Muscle layer of duodenum (tissue), 2 donors: ENCODE results near the gene RABGGTA.

Experiments
- H3K27ac ChIP-seq: one replicate; pipeline ENCODE4 v1.7.0; 2013; ENCODE audit warnings: mild to moderate bottlenecking, low read length
- H3K27me3 ChIP-seq: one replicate; pipeline ENCODE4 v1.7.0; 2013; ENCODE audit warnings: low read depth, mild to moderate bottlenecking, control low read depth, low read length
- H3K36me3 ChIP-seq, 2 donors: one replicate each; pipeline ENCODE4 v1.7.0; 2013; ENCODE audit warnings: low read length in 2 of 2, control low read depth in 1 of 2, mild to moderate bottlenecking in 1 of 2; ENCODE audit not compliant: insufficient read depth in 2 of 2, control insufficient read depth in 1 of 2
- H3K4me1 ChIP-seq, 2 donors: one replicate each; pipeline ENCODE4 v1.7.0; 2013; ENCODE audit warnings: low read length in 2 of 2, mild to moderate bottlenecking in 2 of 2, control low read depth in 1 of 2, moderate library complexity in 1 of 2; ENCODE audit not compliant: insufficient read depth in 2 of 2, control insufficient read depth in 1 of 2
- H3K4me3 ChIP-seq, 2 donors: one replicate each; pipeline ENCODE4 v1.7.0; 2013; ENCODE audit warnings: low read length in 2 of 2, low read depth in 1 of 2, mild to moderate bottlenecking in 1 of 2
- H3K9me3 ChIP-seq, 2 donors: one replicate each; pipeline ENCODE4 v1.7.0; 2013; ENCODE audit warnings: low read length in 2 of 2, control low read depth in 1 of 2, mild to moderate bottlenecking in 1 of 2; ENCODE audit not compliant: control insufficient read depth in 1 of 2
- donor health status: healthy.

The RABGGTA gene

GRCh38 chr14:24271134-24271833 lies at the start of gene RABGGTA:
TSS of gene RABGGTA (minus strand) at chr14:24271597. CDS start at chr14:24271115, 482 bp downstream.
- H3K9me3 ChIP-seq = no peaks in the 10 kb centered on the region
- H3K27me3 ChIP-seq = no peaks in the 10 kb centered on the region
- peak within 1 kb of the TSS; percentile 80 to 82 for H3K4me3 ChIP-seq
- peaks cover 24 to 25% of the 10 kb centered on the region in 2 donors for H3K36me3 ChIP-seq
- peak within 1 kb of the TSS; percentile 92 for H3K27ac ChIP-seq
- H3K4me1 ChIP-seq = peaks cover 4 to 10% of the 10 kb centered on the region in 2 donors

- H3K9me3 ChIP-seq = no peaks in the 10 kb centered on the region
- H3K27ac ChIP-seq = no peak overlapping the region
- H3K27me3 ChIP-seq = peaks cover 4% of the 10 kb centered on the region
Observed at GRCh38 chr14:24317141-24317928, 45.9 kb upstream of the RABGGTA start.

GRCh38 chr14:24316597-24316950 lies 45.2 kb upstream of the RABGGTA start:
- peak overlapping the region in 1 of 2 donors; percentile 17 for H3K4me3 ChIP-seq
- no peaks in the 10 kb centered on the region for H3K9me3 ChIP-seq
- peaks cover 9 to 11% of the 10 kb centered on the region in 2 donors for H3K4me1 ChIP-seq
- H3K36me3 ChIP-seq = peaks cover 0 to 4% of the 10 kb centered on the region in 2 donors
- H3K27me3 ChIP-seq = peaks cover 4% of the 10 kb centered on the region
- no peak overlapping the region for H3K27ac ChIP-seq

More at GRCh38 chr14:24317141-24317928, 45.9 kb upstream of the RABGGTA start:
- H3K4me1 ChIP-seq = peaks cover 9 to 11% of the 10 kb centered on the region in 2 donors
- H3K36me3 ChIP-seq = no peaks in the 10 kb centered on the region
- H3K4me3 ChIP-seq = no peak overlapping the region

- H3K27ac ChIP-seq = no peak overlapping the region
- H3K4me1 ChIP-seq = peaks cover 9 to 11% of the 10 kb centered on the region in 2 donors
- peaks cover 4% of the 10 kb centered on the region for H3K27me3 ChIP-seq
- H3K36me3 ChIP-seq = peaks cover 0 to 4% of the 10 kb centered on the region in 2 donors
- H3K9me3 ChIP-seq = no peaks in the 10 kb centered on the region
- H3K4me3 ChIP-seq = peak overlapping the region in 1 of 2 donors; percentile 17
Observed at GRCh38 chr14:24315807-24316596, 44.6 kb upstream of the RABGGTA start.

GRCh38 chr14:24315243-24315806 lies 43.9 kb upstream of the RABGGTA start:
- Histone ChIP-seq H3K9me3 (no peaks in the 10 kb centered on the region), H3K36me3 (peaks cover 0 to 4% of the 10 kb centered on the region in 2 donors), H3K4me3 (peak overlapping the region in 1 of 2 donors; percentile 9), H3K4me1 (peaks cover 11 to 16% of the 10 kb centered on the region in 2 donors), H3K27ac (no peak overlapping the region), H3K27me3 (peaks cover 4% of the 10 kb centered on the region)

GRCh38 chr14:24314377-24315193 lies 43.2 kb upstream of the RABGGTA start:
- H3K27ac ChIP-seq = no peak overlapping the region

GRCh38 chr14:24313913-24314312 lies 42.5 kb upstream of the RABGGTA start:
- Histone ChIP-seq H3K4me1 (peaks cover 21 to 27% of the 10 kb centered on the region in 2 donors), H3K27ac (no peak overlapping the region), H3K36me3 (peaks cover 0 to 4% of the 10 kb centered on the region in 2 donors), H3K4me3 (no peak overlapping the region), H3K9me3 (no peaks in the 10 kb centered on the region), H3K27me3 (no peaks in the 10 kb centered on the region)

More at GRCh38 chr14:24314377-24315193, 43.2 kb upstream of the RABGGTA start:
- Histone ChIP-seq H3K4me3 (peak overlapping the region in 1 of 2 donors; percentile 9), H3K27me3 (no peaks in the 10 kb centered on the region), H3K4me1 (peaks cover 18 to 23% of the 10 kb centered on the region in 2 donors), H3K36me3 (peaks cover 0 to 4% of the 10 kb centered on the region in 2 donors), H3K9me3 (no peaks in the 10 kb centered on the region)

GRCh38 chr14:24312736-24313507 lies 41.5 kb upstream of the RABGGTA start:
- Histone ChIP-seq H3K27me3 (no peaks in the 10 kb centered on the region), H3K4me1 (peaks cover 21 to 28% of the 10 kb centered on the region in 2 donors), H3K4me3 (no peak overlapping the region), H3K27ac (peak overlapping the region; percentile 40), H3K36me3 (peaks cover 0 to 4% of the 10 kb centered on the region in 2 donors), H3K9me3 (no peaks in the 10 kb centered on the region)

- H3K9me3 ChIP-seq = no peaks in the 10 kb centered on the region
- peak overlapping the region; percentile 55 to 71 for H3K4me3 ChIP-seq
- peaks cover 4 to 5% of the 10 kb centered on the region in 2 donors for H3K36me3 ChIP-seq
- peak overlapping the region; percentile 40 for H3K27ac ChIP-seq
- H3K4me1 ChIP-seq = peaks cover 21 to 32% of the 10 kb centered on the region in 2 donors
- H3K27me3 ChIP-seq = no peaks in the 10 kb centered on the region
Observed at GRCh38 chr14:24311837-24312615, 40.6 kb upstream of the RABGGTA start.
